SK-N-SH (cell line): ENCODE results near the gene MYO1F.

Experiments
- EZH2phosphoT487 ChIP-seq: fragments of 200-600 bp; sonication (generic); IDR thresholded peaks from 2 replicates; pipeline ENCODE4 v1.6.1; 2017; ENCODE audit warnings: low read depth, mixed run types, mild to moderate bottlenecking, antibody characterized with exemption, moderate library complexity, borderline replicate concordance
- FOXM1 ChIP-seq: IDR thresholded peaks from 2 replicates; pipeline ENCODE4 v1.4.0; 2012; ENCODE audit warnings: low read depth, mild to moderate bottlenecking
- JUND ChIP-seq: IDR thresholded peaks from 2 replicates; pipeline ENCODE4 v1.4.0; 2012
- POLR2AphosphoS5 ChIP-seq: IDR thresholded peaks from 2 replicates; pipeline ENCODE4 v1.6.1; 2012; ENCODE audit warnings: low read depth, low read length
- RAD21 ChIP-seq: IDR thresholded peaks from 2 replicates; pipeline ENCODE4 v1.6.1; 2012; ENCODE audit warnings: mild to moderate bottlenecking, low read length
- SMC3 ChIP-seq: IDR thresholded peaks from 2 replicates; pipeline ENCODE4 v1.6.1; 2012; ENCODE audit warnings: low read depth, low read length, improper control_type of control experiment
- TAF1 ChIP-seq: IDR thresholded peaks from 2 replicates; pipeline ENCODE4 v1.6.1; 2012; ENCODE audit warnings: low read depth, mild to moderate bottlenecking, low read length, moderate library complexity, borderline replicate concordance
- YY1 ChIP-seq: IDR thresholded peaks from 2 replicates; pipeline ENCODE4 v1.4.0; 2012; ENCODE audit warnings: low read depth, mild to moderate bottlenecking
- TF ChIP-seq, protein P1 (sequence below): fragments of 150-350 bp; IDR thresholded peaks from 2 replicates; pipeline ENCODE4 v1.6.1; 2016; ENCODE audit warnings: mild to moderate bottlenecking, low read depth, low read length
- TF ChIP-seq, protein P2 (sequence below): fragments of 200-600 bp; sonication (generic); IDR thresholded peaks from 2 replicates; pipeline ENCODE4 v1.6.1; 2017; ENCODE audit warnings: antibody characterized with exemption, mild to moderate bottlenecking, moderate library complexity
- TF ChIP-seq, protein P3 (sequence below): IDR thresholded peaks from 2 replicates; pipeline ENCODE4 v1.4.0; 2012; ENCODE audit warnings: low read depth, borderline replicate concordance
- TF ChIP-seq, protein P4 (sequence below): IDR thresholded peaks from 2 replicates; pipeline ENCODE4 v1.4.0; 2012; ENCODE audit warnings: low read depth
- TF ChIP-seq, protein P5 (sequence below): IDR thresholded peaks from 2 replicates; pipeline ENCODE4 v1.4.0; 2012; ENCODE audit warnings: low read depth, borderline replicate concordance

DNA sequence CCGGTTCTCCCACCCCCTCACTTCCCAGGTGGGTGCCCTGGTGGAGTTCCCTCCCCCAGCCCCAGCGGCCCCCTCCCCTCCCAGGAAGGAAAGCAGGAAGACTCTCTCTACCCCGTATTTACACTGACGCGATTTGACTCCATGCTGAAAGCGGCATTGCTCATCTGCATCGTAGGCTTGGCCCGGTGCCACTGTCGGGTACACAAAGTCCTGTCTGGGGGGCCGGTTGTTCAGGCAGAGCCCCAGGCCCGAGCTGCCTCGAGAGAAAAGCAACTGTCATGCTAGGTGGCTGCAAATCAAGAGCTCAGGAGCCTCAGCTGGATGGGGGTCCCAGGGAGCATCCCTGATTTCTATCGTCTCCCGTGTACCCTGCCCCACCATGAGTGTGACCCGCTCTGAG lies 18.4 kb upstream of the MYO1F start:
- TF ChIP-seq, protein P1, sequence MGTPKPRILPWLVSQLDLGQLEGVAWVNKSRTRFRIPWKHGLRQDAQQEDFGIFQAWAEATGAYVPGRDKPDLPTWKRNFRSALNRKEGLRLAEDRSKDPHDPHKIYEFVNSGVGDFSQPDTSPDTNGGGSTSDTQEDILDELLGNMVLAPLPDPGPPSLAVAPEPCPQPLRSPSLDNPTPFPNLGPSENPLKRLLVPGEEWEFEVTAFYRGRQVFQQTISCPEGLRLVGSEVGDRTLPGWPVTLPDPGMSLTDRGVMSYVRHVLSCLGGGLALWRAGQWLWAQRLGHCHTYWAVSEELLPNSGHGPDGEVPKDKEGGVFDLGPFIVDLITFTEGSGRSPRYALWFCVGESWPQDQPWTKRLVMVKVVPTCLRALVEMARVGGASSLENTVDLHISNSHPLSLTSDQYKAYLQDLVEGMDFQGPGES, result no peak
- TF ChIP-seq, protein P2, sequence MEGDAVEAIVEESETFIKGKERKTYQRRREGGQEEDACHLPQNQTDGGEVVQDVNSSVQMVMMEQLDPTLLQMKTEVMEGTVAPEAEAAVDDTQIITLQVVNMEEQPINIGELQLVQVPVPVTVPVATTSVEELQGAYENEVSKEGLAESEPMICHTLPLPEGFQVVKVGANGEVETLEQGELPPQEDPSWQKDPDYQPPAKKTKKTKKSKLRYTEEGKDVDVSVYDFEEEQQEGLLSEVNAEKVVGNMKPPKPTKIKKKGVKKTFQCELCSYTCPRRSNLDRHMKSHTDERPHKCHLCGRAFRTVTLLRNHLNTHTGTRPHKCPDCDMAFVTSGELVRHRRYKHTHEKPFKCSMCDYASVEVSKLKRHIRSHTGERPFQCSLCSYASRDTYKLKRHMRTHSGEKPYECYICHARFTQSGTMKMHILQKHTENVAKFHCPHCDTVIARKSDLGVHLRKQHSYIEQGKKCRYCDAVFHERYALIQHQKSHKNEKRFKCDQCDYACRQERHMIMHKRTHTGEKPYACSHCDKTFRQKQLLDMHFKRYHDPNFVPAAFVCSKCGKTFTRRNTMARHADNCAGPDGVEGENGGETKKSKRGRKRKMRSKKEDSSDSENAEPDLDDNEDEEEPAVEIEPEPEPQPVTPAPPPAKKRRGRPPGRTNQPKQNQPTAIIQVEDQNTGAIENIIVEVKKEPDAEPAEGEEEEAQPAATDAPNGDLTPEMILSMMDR, result no peak
- TF ChIP-seq POLR2AphosphoS5 (no peak), RAD21 (no peak), SMC3 (no peak), EZH2phosphoT487 (no peak), TAF1 (no peak), JUND (no peak), YY1 (no peak), FOXM1 (no peak)
- TF ChIP-seq, protein P3, sequence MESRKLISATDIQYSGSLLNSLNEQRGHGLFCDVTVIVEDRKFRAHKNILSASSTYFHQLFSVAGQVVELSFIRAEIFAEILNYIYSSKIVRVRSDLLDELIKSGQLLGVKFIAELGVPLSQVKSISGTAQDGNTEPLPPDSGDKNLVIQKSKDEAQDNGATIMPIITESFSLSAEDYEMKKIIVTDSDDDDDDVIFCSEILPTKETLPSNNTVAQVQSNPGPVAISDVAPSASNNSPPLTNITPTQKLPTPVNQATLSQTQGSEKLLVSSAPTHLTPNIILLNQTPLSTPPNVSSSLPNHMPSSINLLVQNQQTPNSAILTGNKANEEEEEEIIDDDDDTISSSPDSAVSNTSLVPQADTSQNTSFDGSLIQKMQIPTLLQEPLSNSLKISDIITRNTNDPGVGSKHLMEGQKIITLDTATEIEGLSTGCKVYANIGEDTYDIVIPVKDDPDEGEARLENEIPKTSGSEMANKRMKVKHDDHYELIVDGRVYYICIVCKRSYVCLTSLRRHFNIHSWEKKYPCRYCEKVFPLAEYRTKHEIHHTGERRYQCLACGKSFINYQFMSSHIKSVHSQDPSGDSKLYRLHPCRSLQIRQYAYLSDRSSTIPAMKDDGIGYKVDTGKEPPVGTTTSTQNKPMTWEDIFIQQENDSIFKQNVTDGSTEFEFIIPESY, result no peak
- TF ChIP-seq, protein P4, sequence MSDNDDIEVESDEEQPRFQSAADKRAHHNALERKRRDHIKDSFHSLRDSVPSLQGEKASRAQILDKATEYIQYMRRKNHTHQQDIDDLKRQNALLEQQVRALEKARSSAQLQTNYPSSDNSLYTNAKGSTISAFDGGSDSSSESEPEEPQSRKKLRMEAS, result no peak
- TF ChIP-seq, protein P5, sequence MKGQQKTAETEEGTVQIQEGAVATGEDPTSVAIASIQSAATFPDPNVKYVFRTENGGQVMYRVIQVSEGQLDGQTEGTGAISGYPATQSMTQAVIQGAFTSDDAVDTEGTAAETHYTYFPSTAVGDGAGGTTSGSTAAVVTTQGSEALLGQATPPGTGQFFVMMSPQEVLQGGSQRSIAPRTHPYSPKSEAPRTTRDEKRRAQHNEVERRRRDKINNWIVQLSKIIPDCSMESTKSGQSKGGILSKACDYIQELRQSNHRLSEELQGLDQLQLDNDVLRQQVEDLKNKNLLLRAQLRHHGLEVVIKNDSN, result no peak
